Jurkat, Clone E6-1 (cell line): ENCODE measurements around the gene ADCY9.

Experiments used
- DNase-seq: peaks from one replicate; pipeline ENCODE4 v3.0.0-alpha.2; 2011; ENCODE audit warnings: low read depth, low spot score
- H3K4me3 ChIP-seq: 2 replicates; pipeline ENCODE4 v1.5.1; 2011; ENCODE audit warnings: mild to moderate bottlenecking, low read length, control low read depth, moderate library complexity

The ADCY9 gene

DNA sequence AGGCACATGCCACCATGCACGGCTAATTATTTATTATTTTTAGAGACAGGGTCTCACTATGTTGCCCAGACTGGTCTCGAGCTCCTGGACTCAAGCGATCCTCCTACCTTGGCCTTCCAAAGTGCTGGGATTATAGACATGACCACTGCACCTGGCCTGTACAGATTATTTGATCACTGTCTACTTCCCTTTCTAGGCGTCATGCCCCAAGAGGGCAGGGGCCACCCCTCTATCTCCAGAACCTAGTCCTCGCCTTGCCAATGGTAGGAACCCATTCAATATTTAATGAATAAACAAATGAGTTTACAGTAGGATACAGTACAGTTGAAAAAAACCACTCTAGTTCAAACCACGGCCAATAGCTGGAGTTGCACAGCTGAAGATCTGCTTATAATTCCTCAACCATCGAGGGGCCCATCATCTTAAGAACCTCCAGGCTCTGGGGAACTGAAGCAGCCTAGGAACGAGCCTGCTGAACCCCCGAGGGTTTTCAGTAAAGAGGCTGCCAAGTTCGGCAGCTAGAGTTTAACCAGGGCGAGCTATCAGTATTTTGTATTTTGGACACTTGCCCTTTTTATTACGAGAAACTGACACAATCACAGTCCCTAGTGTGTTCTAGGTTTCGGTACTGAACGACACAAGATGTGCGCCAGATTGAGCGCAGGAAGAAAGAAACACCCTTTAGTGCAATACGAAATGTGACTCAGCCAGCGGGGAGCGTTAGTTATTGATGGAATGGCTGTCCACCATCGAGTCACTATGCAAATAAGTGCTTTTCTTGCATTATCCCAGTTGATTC is 14.6 kb downstream of the ADCY9 start:
- no peak overlapping the region for H3K4me3 ChIP-seq

DNA sequence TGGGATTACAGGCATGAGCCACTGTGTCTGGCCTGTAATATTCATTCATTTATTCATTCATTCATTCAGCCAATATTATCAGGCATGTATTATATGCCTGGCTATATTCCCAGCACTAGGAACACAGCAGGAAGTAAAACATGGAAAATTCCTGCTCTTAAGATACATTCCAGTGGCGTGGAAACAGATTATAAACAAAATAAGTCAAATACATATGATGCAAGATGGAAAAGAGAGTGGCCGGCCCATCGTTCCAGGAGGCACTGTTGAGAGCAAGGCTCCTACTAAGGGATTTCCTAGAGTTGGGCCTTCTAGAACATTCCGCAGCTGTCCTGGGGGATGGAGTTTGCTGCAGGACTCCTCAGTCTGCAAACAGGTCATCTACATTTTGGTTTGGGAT is 17.7 kb downstream of the ADCY9 start:
- no peak for DNase-seq

More for the DNA sequence above, 14.6 kb downstream of the ADCY9 start:
- no peak for DNase-seq

DNA sequence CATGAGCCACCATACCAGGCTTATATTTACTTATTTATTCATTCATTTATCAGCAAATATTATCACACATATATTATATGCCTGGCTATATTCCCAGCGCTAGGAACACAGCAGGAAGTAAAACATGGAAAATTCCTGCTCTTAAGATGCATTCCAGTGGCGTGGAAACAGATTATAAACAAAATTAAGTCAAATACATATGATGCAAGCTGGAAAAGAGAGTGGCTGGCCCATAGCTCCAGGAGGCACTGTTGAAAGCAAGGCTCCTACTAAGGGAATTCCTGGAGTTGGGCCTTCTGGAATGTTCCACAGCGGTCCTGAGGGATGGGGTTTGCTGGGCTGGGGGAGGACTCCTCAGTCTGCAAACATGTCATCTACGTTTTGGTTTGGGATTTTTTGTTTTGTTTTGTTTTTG is 18.4 kb downstream of the ADCY9 start:
- no peak overlapping the region for H3K4me3 ChIP-seq
- DNase-seq = no peak

More for the DNA sequence above, 17.7 kb downstream of the ADCY9 start:
- H3K4me3 ChIP-seq = no peak overlapping the region

DNA sequence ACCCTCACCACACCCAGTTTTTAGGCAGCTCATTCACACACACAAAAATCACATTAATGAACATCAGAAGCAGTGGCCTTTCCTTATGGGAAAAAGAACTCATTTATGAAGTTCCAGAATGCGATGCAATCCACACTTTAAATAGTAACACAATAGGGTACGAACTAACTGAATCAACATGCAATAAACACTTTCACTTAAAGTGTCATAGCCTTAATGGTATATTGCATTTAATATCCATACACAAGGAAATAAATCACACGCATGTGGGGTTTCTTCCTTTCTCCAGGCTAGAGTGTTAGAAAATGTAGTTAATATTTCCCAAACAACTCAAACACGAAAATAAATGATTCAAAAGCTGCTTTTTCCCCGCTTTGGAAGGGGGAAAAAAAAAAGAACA is 19.7 kb downstream of the ADCY9 start:
- no peak overlapping the region for H3K4me3 ChIP-seq
- DNase-seq = no peak

DNA sequence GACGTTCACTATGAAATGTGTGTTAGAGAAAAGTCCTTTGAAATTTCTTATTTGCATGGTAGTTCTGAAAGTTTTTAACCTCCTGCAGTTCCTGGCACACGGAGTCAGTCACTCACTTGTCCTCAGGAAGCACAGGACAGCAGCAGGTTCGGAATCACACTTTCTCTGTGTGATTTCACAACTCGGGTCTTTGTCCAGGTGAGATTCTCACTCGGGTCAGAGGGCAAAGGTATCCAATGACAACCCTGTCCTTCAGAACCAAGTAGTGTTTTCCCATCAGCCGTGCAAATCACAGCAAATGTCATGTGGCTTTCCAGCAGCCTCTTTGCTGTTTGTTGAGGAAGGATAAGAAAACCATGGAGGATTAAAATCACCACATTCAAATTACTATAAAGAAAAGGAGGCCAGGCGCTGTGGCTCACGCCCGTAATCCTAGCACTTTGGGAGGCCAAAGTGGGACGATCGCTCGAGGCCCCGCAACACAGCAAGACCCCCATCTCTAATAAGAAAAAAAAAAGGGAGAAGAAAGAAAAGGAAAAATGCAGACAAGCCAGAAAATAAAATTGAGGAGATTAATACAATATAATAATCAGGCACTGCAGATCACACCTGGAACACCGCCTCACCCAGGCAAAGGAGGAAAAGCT is 22.0 kb downstream of the ADCY9 start:
- DNase-seq = no peak
- H3K4me3 ChIP-seq = no peak overlapping the region

DNA sequence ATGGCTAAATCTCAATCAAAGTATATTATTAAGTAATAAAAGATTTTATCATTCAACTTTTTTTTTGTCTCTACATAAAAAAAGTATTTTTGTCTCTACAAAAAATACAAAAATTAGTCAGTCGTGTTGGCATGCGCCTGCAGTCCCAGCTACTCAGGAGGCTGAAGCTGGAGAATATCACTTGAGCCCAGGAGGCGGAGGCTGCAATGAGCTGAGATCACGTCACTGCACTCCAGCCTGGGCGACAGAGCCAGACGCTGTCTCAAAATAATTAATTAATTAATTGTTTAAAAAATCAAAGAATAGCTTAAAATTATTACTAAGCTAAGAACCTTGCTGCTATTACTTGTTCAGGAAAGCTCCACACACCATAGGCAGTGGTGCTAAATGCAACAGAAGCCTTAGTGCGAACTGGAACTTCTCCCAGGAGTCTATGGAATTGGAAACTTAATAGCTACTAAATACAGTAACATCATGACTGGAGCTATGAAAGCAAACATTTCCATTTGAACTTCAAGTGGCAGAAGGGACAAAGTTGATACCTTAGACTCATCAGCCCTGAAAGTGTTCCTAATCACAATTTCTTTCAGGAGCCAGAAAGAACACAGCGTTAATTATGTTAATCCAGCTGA is 22.6 kb downstream of the ADCY9 start:
- no peak for DNase-seq
- H3K4me3 ChIP-seq = no peak overlapping the region

DNA sequence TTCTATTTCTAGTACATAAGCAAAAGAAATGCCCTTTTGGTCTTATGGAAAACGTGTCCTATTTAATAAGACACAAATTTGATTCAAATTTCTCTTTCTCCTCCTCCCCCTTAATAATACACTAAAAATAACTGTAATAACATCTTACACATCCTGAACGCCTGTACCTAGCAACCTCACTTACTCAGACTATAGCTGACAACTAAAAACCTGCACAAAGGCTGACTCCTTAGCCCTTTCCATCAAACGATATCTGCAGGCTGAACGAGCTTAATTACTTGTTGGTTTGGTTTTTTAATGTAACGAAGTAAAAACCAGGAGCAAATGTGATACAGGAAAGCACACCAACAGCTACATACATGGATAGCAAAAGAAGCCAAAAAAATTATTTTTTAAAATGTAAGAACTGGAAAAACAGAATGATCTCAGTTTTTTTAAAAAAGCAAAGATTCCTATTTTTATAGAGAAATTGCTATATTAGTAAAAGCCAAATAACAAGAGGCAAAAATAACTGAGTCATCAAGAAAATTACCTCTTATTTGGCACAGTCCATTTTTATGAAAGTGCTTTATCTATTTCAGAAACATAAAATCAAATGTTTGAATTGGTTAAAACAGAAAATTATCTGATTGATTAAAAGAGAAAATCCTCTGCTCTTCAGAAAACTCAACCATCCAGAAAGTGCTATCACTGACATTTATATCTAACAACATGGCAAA is 23.5 kb downstream of the ADCY9 start:
- no peak for DNase-seq
- H3K4me3 ChIP-seq = no peak overlapping the region

DNA sequence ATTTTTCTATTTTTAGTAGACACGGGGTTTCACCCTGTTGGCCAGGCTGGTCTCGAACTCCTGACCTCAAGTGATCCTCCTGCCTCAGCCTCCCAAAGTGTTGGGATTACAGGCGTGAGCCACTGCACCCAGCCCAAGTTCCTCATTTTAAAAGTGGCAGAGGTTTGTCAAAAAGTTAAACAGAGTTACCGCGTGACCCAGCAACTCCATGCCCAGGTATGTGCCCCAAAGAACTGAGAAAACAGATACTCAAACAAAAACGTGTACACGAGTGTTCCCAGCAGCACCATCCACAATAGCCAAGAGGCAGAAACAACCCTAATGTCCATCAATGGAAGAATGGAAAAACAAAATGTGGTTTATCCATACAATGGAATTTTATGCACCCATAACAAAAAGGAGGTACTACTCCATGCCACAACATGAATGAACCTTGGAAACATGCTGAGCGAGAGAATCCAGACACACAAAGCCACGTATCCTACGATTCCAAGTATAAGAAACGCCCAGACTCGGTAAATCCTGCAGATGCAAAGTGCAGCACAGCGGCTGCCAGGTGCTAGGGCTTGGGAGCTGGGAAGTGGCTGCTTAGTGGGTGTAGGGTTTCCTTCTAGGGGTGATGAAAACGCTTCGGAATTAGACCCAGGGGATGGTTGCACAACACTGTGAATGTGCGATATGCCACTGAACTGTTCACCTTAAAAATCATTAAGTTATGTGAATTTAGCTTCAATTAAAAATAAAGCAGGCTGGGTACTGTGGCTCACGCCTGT is 24.8 kb downstream of the ADCY9 start:
- no peak for DNase-seq
- no peak overlapping the region for H3K4me3 ChIP-seq

DNA sequence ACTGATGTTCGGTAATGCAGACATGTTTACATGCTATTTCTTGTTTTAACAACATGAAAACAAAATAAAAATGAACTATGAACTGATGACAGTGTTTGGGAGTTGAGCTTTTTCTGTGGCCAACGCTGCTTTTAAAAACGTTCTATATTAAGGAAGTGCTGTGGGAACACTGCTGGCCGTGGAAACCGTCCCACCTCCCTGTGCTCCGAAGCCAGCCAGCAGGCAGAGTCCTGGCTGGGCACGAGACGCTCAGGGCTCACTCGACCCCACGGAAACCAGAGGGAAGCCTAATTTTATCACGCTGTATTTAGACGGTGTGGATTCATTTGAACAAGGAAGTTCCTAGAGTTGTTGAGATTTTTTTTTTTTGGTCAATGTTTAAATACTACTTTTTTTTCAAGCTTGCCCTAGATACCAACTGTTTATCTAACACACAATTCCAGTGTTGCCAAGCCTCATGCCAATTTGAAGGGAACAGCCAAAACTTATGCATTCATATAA is 25.8 kb downstream of the ADCY9 start:
- H3K4me3 ChIP-seq = no peak overlapping the region
- DNase-seq = no peak

DNA sequence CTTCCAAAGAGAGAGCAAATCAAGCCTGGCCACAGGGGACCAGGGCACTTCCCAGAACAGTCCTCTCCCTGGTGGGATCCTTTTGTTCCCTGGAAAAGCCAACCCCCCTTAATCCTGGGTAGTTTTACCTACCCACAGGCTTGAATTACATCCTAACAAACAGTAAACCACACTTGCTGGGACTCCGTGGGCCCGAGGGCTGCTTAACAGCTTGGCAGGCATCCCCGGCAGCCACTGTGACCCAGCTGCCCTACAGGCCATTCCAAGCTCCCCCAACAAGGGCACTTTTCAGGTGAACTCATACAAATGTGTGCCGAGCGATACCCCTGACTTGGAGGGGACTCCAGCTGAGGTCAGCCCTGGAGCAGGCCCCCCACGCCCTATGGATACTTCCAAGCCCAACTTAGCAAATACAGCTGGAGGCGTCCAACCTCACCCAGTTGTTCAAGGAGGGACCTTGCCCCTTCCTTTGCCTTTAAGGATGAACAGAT is 26.4 kb downstream of the ADCY9 start:
- no peak for DNase-seq
- H3K4me3 ChIP-seq = no peak overlapping the region

DNA sequence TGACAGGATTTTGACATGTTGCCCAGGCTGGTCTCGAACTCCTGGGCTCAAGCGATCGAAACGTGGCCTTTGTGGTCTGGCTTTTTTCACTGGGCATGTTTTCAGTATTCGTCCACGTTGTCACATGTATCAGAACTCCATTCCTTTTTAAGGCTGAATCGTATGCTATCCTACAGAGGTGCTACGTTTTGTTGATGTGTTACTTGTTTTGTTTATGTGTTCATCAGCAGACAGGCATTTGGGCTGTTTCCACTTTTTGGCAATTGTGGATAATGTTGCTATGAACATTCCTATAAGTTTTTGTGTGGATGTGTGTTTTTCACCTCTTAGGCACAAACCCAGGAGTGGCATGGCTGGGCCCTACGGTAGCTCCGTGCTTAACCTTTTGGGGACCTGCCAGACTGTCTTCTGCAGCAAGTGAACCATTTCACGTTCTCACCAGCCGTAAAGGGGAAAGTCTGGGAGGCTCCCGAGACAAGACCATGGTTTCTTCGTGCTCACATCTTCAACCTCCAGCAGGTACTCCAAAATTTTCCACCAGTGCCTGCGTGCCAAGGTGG is 26.9 kb downstream of the ADCY9 start:
- no peak overlapping the region for H3K4me3 ChIP-seq
- no peak for DNase-seq

DNA sequence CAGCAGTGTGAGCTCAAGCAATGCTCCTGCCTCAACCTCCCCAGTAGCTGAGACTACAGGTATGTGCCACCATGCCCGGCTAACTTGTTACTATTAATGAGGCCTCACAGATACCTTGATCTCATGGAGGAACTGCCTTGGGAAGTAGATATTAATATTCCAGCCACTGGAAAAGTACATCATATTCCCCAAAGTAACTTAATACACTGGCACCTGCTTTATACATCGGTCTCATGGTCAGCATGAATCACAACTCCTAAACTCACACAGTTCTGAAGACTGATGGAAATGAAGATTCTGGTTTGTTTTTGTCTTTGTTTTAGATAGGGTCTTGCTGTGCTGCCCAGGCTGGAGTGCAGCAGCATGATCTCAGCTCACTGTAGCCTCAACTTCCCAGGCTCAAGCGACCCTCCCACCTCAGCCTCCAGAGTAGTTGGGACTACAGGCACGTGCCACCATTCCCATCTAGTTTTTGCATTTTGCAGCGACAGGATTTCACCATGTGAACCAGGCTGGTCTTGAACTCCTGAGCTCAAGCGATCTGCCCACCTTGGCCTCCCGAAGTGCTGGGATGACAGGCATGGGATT is 28.2 kb downstream of the ADCY9 start:
- no peak for DNase-seq
- H3K4me3 ChIP-seq = no peak overlapping the region

DNA sequence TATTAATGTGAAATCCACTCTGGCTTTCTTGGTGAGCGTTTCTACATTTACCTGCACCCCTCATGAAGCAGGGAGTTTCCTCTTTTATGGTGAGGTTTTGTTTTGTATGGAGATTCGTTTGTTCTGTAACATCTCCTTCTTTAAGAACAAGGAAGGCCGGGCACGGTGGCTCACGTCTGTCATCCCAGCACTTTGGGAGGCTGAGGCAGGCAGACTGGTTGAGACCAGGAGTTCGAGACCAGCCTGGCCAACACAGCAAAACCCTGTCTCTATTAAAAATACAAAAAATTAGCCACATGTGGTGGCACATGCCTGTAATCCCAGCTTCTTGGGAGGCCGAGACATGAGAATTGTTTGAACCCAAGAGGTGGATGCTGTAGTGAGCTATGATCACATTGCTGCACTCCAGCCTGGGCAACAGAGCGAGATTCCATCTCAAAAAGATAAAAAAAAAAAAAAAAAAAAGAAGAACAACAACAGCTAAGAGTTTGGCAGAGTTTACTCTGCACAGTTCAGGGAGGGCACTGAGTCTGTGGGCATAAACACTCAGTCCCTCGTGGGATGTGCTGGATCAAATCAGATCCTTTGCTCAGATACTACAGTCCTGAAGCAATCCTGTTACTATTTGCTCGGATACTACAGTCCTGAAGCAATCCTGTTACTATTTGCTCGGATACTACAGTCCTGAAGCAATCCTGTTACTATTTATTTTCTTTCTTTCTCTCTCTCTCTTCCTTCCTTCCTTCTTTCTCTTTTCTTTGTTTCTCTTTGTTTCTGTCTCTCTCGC is 28.9 kb downstream of the ADCY9 start:
- no peak for DNase-seq
- no peak overlapping the region for H3K4me3 ChIP-seq

DNA sequence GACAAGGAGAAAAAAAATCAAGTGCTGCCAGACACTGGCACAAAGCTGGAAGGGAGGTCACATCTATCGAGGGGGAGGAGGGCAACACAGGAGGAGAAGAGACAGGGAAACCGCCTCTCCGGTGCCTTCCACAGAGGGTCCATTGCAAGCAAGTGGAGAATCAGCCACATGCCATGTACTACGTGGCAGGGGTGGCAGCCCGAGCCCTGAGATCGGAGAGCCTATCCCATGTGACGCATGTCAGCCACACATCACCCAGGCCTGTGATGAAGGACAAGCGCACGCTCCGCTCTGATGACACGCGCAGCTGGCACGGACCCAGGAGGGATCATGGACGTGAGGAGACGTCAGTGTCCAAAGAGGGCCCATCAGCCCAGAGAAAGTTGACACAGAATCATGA is 30.1 kb downstream of the ADCY9 start:
- no peak overlapping the region for H3K4me3 ChIP-seq
- DNase-seq = no peak

DNA sequence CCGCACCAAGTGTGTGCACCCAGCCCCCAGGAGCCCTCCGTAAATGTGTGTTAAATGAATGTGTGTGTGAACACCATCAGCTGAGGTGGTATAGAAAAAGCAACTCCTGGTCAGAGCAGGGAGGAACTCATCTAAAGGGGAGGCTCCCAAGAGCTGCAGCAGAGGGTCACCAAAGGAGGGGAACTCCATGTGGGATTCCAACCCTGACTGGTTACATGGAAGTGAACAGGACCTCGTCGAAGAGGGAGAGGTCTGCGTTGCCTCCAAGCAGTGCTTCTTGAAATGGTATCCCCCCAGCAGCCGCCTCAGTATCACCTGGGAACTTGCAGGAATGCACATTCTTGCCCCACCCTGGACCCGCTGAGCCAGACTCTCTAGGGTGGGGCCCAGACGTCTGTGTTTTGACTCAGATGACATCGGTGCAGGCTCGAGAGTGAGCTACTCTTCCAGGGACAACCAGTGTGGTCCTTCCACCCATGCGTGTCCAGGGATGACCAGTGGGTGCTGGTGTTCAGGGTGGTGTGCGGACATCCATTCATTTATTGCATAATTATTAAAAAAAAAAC is 30.8 kb downstream of the ADCY9 start:
- no peak overlapping the region for H3K4me3 ChIP-seq
- DNase-seq = no peak

DNA sequence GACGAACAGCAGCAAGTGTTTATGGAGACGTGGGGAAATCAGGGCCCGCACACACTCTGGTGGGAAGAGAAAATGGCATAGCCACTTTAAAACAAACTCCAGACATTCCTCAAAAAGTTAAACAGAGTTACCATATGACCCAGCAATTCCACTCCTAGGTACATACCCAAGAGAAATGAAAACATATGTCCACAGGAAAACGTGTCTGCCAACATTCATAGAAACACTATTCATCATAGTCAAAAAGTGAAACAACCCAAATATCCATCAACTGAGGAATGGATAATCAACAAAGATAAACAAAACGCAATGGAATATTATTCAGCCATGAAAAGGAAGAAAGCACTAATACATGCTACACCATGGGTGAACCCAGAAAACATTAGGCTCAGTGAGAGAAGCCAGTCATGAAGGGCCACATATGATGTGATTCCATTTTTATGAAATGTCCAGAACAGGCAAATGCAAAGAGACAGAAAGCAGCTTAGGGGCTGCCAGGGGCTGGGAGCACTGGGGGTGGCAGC is 32.8 kb downstream of the ADCY9 start:
- DNase-seq = no peak
- H3K4me3 ChIP-seq = no peak overlapping the region
